Fibroblast of skin of left quadriceps (primary cell): ENCODE results near the gene S100A1.

Experiments used
- DNase-seq, 2 experiments: peaks; one replicate each; pipeline ENCODE4 v3.0.0-alpha.2; 2013; ENCODE audit warnings: low read depth in 2 of 2

S100A1 gene

GRCh38 chr1:153610334-153610733 is 17.9 kb upstream of the S100A1 start:
- no peak for DNase-seq

GRCh38 chr1:153610811-153611301 is 17.4 kb upstream of the S100A1 start:
- DNase-seq: no peak

- no peak for DNase-seq
Observed at GRCh38 chr1:153611356-153611755, 16.9 kb upstream of the S100A1 start.

GRCh38 chr1:153612111-153612754 is 16.0 kb upstream of the S100A1 start:
- DNase-seq: no peak

GRCh38 chr1:153612755-153613331 is 15.4 kb upstream of the S100A1 start, which contains the start of gene S100A16:
TSS of gene S100A16 (minus strand) at chr1:153613137. CDS start at chr1:153608151, 4,986 bp downstream.
- no peak for DNase-seq

GRCh38 chr1:153613406-153613805 is 14.8 kb upstream of the S100A1 start:
- DNase-seq: no peak

- no peak for DNase-seq
Observed at GRCh38 chr1:153614189-153614900, 13.9 kb upstream of the S100A1 start.

GRCh38 chr1:153614906-153615305 is 13.3 kb upstream of the S100A1 start:
- no peak for DNase-seq

- no peak for DNase-seq
Observed at GRCh38 chr1:153615406-153615805, 12.8 kb upstream of the S100A1 start.

GRCh38 chr1:153616144-153616916 is 11.9 kb upstream of the S100A1 start, which contains the start of gene S100A14:
TSS of gene S100A14 (minus strand) at chr1:153616325. CDS start at chr1:153615858, 467 bp downstream.
- DNase-seq: no peak

GRCh38 chr1:153616917-153617311 is 11.3 kb upstream of the S100A1 start:
- DNase-seq: no peak

- no peak for DNase-seq
Observed at GRCh38 chr1:153617663-153618062, 10.6 kb upstream of the S100A1 start.

GRCh38 chr1:153619171-153619570 is 9.1 kb upstream of the S100A1 start:
- DNase-seq: no peak

- no peak for DNase-seq
Observed at GRCh38 chr1:153623101-153623500, 5.1 kb upstream of the S100A1 start.

GRCh38 chr1:153624965-153625611 is 3.1 kb upstream of the S100A1 start:
- no peak for DNase-seq

- no peak for DNase-seq
Observed at GRCh38 chr1:153626477-153626903, 1.7 kb upstream of the S100A1 start.

GRCh38 chr1:153626904-153627714 is 1.1 kb upstream of the S100A1 start, which contains the start of gene S100A13:
TSS of gene S100A13 (minus strand) at chr1:153627505. CDS start at chr1:153626472, 1,033 bp downstream.
- peak; percentile 86 to 88 for DNase-seq

- DNase-seq: no peak
Observed at GRCh38 chr1:153628638-153629342, 556 bp downstream of the S100A1 start.

- DNase-seq: no peak
Observed at GRCh38 chr1:153629343-153629665, 1.1 kb downstream of the S100A1 start.

- DNase-seq: no peak
Observed at GRCh38 chr1:153629971-153630370, 1.7 kb downstream of the S100A1 start.
